ENCODE results near the gene PPL.
"Not testable (repeated sequence)": the region's sequence is repeated elsewhere in the genome, so short reads cannot be mapped to it uniquely, and the experiment has no call there.

Gene PPL

GRCh38 chr16:4931381-4931780, 5.6 kb downstream of the PPL start:
- no peak for DNase-seq

GRCh38 chr16:4929619-4930018, 7.3 kb downstream of the PPL start:
- DNase-seq: not testable (repeated sequence)

GRCh38 chr16:4928227-4928626, 8.7 kb downstream of the PPL start:
- DNase-seq: no peak

DNA sequence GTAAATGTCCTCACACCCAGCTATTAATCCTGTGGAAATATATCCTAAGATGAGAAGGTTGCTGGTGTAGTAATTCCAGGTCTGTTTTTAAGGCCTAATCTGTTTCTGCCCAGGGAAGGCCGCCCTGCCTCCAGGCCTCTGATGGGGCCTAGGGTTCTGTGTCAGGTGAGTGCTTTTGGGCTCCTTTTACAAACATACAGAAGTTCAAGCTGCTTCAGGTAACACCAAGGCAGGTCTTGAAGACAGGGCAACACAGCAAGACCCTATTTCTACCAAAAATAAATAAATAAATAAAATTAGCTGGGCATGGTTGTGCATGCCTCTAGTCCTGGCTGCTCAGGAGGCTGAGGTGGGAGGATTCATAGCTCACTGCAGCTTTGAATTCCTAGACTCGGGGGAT, 9.3 kb downstream of the PPL start:
- no peak for DNase-seq

DNA sequence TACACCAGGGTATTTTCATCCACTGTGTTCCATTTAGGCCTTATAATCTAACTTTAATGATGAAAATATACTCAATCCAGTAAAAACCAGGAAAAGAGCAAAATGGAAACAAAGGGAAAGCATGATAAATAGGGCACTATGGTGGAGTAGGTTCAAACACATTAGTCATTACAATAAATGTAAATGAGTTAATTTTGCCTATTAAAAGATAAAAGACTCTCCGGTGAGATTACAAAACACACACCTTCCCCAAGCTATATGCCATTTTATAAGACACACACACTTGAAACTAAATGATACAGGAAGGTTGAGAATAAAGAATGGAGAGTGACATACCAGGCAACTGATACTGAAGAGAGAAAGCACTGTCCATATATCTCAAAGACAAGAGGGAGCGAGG, 10.0 kb downstream of the PPL start:
- no peak for DNase-seq

- DNase-seq: no peak
Measured at GRCh38 chr16:4925791-4926190, 11.2 kb downstream of the PPL start.

DNA sequence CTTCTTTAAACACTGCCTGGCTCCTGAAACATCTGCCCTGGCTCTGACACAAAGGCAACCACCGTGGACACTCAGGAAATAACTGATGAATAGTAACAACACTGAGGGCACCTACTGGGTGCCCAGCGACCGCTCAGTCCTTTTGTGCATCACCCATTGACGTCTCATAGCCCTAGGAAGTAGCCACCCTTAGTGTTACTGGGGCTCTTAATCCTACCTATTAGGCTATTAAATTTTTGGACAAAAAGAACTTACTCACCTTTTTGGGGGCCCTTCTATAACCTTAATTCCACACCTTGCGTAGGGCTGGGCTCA, 11.7 kb downstream of the PPL start:
- no peak for DNase-seq

DNA sequence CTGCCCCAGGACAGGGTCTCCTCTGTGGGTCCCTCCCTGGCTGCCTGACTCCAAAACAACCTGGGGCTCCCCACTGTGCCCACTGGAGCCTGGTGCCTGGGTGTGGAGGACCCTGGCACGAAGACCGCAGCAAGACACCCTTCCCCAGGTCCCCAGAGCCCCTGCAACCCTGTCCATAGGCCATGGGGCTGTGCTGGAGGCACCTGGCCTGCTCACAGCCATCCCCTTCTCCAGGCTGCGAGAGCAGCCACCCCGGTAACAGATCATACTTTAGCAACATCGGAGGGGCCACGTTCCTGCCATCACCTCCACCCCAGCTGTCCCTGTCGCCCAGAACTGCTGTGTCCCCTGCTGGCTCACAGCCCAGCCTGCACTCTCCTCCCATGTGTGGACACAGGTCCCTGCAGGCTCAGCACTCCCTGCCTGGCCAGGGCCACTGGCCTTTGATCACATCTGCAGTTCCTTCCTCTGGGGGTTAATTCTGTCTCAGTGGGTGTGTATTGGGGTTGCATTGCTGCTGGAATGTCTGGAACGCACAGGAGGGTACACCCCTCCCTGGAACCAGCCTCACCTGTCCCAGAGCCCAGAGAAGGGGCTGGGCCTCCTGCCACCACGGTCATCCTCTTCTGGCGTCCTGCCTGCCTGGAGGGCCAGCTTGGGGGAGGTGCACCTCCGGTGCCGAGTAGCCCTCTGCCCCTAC, 12.2 kb downstream of the PPL start:
- DNase-seq: no peak

DNA sequence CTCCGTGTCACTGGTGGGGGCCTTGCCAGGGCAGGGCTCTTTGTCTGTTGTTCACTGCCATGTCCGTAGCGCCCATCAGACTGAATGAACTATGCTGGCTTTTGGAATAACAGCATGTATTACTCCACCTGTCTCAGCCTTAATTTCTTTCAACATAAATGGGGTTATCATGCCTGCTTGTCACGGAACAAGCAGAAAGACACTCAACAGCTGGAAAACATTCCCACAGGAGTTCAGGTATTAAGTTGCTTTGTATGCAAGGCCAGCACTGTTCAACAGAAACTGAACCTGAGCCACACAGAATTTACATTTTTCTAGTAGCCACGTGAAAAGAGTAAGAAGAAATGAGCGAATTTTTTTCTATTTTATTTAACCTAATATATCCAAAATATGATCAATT, 13.1 kb downstream of the PPL start:
- DNase-seq: no peak

- DNase-seq: no peak
Measured at GRCh38 chr16:4922721-4923342, 14.1 kb downstream of the PPL start.

DNA sequence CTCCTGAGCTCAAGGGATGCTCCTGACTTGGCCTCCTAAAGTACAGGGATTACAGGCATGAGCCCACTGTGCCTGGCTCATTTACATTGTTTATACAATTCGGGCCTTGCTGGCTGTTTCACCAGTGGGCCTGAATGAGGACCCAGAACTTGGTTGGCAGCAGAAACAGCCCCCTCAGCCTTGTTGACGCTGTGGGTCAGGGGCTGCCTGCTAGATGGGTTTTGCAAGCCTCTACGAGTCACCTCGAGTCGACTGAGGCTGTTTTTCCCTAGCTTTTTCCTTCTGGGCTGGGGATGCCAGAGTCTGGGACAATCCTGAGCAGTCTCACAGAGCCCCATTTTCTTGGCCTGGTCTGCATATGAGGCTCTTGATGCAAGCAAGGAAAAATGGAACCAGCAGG, 16.1 kb downstream of the PPL start:
- DNase-seq: no peak

GRCh38 chr16:4918781-4919251, 18.1 kb downstream of the PPL start:
- no peak for DNase-seq

GRCh38 chr16:4917117-4917516, 19.8 kb downstream of the PPL start:
- DNase-seq: no peak

DNA sequence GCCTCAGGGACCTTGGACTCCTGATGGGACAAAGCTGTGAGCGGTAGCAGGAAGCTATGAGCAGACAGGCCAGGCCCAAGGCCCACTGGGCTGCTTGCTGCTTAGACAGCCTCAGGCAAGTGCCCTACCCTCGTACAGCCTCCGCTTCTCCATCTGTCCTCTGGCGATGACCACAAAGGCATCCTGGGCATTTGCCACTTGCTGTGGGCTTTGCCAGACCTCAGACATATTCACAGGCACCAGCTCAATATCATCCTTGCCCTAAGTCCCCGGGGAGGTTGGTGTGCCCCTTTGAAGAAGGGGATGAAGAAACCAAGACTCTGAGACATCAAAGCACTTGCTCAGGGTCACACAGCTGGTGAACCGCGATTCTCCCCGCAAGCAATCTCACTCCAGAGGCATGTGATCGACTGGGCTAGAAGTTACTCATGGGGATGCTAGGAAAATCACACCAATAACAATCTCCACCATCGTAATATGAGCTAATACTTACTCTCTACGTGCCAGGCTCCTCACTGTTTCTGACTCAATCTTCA, 21.7 kb downstream of the PPL start:
- DNase-seq: no peak

GRCh38 chr16:4914528-4915225, 22.3 kb downstream of the PPL start:
- DNase-seq: no peak

- DNase-seq: no peak
Measured at GRCh38 chr16:4913774-4914525, 23.0 kb downstream of the PPL start.

GRCh38 chr16:4913130-4913773, 23.7 kb downstream of the PPL start:
- DNase-seq: no peak

DNA sequence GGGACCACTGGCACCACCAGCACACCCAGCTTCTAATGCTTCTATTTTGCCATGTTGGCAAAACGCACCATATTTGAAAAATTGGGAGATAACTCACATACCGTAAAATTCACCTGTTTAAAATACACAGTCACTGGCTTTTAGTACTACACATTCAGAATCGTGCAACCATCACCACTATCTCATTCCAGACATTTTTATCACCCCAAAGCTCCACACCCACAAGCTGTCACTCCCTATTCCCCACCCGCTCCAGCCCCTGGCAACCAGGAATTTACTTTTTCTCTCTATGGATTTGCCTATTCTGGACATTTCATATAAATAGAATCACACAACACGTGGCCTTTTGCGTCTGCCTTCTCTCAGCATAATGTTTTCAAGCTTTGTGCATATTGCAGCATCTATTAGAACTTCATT, 25.0 kb downstream of the PPL start:
- DNase-seq: no peak

DNA sequence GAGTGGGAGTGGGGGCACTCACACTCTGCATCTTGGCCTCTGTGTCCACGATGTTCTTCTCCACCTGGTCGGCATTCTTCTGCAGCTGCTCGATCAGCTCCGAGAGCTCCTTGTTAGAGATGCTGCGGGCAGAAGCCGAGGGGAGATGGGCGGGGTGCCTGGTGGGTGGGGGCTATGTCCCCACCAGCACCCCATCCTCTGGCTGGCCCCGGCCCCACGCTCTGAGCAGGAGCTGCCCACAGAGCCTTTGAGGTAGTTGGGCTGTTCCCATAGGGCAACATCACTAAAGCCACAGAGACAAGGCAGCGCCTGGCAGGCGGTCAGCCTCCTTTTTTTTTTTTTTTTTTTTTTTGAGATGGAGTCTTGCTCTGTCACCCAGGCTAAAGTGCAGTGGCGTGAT, 26.1 kb downstream of the PPL start:
- no peak for DNase-seq

DNA sequence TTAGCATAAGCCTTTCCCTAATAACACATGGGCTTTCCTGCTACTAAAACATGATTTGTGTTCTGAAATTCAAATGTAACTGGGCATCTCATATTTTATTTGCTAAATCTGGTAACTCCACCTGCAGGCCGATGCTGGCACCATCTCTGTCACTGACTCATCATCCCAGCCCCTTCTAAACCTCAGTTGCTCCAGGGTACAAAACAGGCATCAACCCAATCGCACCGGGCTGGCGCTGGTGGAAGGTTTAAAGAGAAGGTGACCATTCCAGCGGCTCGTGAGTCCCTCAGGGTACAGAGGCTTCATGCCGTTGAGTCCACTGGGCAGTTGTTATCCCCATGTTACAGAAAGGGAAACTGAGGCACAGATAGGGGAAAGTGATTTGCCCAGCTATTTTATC, 27.1 kb downstream of the PPL start:
- DNase-seq: no peak

DNA sequence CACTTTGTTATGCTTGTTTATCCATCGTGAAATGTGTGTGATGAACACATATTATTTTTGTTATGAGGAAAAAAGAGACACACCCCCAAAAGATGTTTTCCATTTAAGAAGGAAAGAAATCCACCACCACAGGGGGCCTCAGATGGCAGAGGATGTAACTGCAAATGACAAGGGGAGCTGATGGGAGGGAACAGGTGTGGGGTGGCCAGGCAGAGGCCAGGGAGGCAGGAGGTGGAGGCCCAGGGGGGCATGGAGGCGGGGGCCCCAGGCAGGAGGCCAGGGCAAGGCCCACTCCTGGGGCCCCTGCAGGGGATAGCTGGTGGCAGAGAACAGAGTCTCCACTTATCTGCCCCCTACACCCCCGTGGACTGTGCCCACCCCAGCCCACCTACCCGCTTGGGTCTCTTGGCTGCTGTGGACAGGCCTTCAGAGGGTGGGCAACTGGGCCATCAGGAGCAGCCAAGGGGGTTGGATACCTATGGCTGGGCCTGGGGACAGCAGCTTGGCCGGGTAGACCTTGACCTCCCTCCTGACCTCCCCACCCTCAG, 28.0 kb downstream of the PPL start:
- DNase-seq: no peak

DNA sequence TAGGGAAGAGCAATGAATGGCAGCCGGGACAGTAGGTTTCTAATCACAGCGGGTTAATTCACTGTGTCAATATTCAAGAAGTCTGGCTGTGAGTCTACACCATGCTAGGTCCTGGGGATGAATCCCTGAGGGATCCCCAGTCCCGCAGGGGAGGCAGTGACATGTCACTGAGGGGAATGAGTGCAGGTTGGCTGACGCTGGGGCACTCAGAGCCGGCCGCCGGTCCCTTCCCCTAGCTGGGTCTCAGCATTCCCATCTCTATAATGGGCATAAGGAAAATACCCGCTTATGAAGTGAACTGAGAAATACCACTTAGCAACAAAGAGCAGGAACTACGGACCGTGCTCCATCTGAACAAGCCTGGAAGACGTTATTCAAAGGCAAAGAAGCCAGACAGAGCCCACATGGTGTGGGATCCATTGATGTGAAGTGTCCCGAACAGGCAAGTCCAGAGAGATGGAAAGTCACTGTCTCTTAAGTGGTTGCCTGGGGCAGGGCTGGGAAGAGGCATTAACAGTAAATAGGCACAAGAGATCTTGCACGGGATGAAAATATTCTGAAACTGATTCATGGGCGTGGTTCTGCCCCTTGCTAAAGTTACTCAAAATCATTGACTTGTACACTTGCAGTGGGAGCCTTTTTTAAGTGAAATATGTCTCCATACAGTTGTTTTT, 31.9 kb downstream of the PPL start:
- no peak for DNase-seq

Measured in activated CD4-positive, alpha-beta T cell treated with anti-CD3 and anti-CD28 coated beads for 1 hour (primary cell).